Omental fat pad (tissue), 4 donors: ENCODE data around the gene CDC42EP5. TPM values are rescaled to one million over a fixed set of nuclear protein-coding genes. Genes with fewer than 3 reads are reported as not detected.

Experiments used
- ATAC-seq: fragments of 150-250 bp; one replicate; pipeline ENCODE4 v1.9.1; 2016; ENCODE audit warnings: mild to moderate bottlenecking, moderate library complexity; ENCODE audit not compliant: low FRiP score
- DNase-seq: peaks from one replicate; pipeline ENCODE4 v3.0.0-alpha.2; 2019; ENCODE audit warnings: low spot score
- total RNA-seq, 4 donors: library from RNA; depleted of rRNA; stranded (reverse); fragments of >200 nt; gene quantifications; one replicate each; pipeline ENCODE4 v1.1.0, GENCODE V29; 2016
- TF ChIP-seq, protein P1 (sequence below), 3 donors: fragments of 450-650 bp; IDR thresholded peaks; one replicate each; pipeline ENCODE4 v1.5.1; 2016 to 2017; ENCODE audit warnings: antibody characterized with exemption in 3 of 3, mild to moderate bottlenecking in 3 of 3, moderate library complexity in 2 of 3

CDC42EP5 gene
- total RNA-seq, 4 donors from 2014 or later: 12.1 to 24.1 (median 17.4) TPM

DNA sequence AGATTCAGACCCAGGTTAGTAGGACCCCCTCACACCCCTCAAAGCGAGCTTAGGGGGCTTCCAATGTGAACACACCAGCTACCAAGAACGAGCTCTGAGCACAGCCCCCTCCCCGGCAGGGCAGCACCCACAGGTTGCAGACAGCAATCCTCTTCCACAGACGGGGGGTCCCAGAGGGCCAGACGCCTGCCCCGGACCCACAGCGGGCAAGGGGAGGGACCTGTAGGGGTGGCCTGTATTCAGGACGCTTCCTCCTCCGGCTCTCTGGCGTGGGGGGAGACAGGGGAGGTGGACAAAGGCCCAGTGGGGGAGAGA lies 53.1 kb downstream of the CDC42EP5 start:
- no peak for ATAC-seq
- DNase-seq: no peak
- TF ChIP-seq, protein P1, sequence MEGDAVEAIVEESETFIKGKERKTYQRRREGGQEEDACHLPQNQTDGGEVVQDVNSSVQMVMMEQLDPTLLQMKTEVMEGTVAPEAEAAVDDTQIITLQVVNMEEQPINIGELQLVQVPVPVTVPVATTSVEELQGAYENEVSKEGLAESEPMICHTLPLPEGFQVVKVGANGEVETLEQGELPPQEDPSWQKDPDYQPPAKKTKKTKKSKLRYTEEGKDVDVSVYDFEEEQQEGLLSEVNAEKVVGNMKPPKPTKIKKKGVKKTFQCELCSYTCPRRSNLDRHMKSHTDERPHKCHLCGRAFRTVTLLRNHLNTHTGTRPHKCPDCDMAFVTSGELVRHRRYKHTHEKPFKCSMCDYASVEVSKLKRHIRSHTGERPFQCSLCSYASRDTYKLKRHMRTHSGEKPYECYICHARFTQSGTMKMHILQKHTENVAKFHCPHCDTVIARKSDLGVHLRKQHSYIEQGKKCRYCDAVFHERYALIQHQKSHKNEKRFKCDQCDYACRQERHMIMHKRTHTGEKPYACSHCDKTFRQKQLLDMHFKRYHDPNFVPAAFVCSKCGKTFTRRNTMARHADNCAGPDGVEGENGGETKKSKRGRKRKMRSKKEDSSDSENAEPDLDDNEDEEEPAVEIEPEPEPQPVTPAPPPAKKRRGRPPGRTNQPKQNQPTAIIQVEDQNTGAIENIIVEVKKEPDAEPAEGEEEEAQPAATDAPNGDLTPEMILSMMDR (IDR thresholded peaks at IDR 0.05): no peak

DNA sequence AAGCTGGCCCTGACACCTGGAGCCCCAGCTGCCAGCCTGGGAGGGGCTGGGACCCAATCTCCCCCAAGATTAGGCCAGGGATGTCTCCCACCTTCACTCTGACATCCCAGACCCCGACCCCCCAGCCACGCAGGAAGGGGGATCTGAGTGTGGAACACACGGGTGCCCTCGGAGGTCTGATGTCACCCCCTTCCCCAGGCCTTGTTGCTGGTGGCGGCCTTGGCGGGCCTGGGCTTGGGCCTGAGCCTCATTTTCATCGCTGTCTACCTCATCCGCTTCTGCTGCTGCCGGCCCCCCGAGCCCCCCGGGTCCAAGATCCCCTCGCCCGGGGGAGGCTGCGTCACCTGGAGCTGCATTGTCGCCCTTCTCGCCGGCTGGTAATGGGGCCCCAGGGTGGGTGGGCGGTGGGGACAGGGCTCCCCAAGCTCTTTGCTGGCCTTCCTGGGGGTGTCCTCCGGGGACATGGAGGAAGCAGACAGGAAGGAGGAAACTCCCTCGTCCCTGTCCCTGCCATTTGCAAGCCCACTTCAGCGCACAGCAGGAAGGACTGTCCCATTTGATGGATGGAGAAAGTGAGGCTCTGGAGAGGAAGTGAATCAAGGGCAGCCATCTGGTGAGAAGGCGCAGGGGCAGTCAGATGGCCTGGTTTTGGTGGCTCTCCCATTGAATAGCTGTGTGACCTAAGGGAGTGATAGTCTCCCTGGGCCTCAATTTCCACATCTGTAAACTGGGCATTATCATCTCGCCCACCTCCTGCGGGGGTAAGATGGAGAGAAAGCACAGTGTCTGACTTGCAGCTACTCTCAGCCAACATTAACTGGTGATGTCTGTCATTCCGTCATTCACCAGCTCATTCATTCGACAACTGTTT lies 53.9 kb downstream of the CDC42EP5 start:
- DNase-seq (no peak), ATAC-seq (no peak)
- TF ChIP-seq, protein P1 (IDR thresholded peaks at IDR 0.05): no peak

DNA sequence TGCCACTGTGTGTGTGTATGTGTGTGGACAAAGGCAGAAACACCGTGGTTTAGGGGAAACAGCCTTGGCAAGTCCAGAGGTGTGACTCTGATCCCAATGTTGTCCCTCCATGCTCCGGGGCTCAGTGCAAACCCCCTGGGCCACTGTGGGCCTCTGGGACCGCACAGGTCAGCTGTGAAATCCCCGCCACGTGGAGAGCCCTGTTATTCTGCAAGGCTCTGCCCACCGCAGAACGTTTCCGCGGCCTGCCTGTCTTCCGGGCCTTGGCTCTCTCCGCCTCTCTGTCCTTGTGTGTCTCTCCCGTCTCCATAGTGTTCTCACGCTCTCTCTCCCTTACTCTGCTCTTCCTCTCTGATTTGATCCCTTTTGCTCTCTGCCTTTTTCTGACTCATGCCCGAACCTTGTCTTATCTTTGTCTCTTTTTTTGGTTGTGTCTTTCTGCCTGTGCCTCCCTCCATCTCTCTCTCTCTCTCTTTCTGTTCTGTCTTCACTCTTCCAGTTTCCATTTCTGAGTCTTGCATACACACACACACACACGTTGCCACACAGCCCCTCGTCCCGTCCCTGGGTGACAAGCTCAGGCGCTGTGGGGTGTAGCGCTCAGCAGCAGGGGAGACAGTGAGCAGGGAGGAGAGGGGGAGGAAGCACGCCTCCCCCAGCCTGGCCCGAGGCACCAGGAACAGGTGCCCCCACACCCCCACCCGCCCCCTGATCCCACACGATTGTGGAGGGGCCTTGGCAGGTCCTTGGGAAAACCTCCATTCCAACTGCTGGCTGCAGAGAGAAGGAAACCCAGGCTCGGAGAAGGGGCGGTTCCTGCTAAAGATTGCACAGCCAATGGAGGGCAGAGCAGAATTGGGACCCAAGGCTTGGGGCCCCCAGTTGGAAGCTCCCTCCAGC lies 54.8 kb downstream of the CDC42EP5 start:
- ATAC-seq (peak; percentile 24), DNase-seq (no peak)
- TF ChIP-seq, protein P1 (IDR thresholded peaks at IDR 0.05): no peak

DNA sequence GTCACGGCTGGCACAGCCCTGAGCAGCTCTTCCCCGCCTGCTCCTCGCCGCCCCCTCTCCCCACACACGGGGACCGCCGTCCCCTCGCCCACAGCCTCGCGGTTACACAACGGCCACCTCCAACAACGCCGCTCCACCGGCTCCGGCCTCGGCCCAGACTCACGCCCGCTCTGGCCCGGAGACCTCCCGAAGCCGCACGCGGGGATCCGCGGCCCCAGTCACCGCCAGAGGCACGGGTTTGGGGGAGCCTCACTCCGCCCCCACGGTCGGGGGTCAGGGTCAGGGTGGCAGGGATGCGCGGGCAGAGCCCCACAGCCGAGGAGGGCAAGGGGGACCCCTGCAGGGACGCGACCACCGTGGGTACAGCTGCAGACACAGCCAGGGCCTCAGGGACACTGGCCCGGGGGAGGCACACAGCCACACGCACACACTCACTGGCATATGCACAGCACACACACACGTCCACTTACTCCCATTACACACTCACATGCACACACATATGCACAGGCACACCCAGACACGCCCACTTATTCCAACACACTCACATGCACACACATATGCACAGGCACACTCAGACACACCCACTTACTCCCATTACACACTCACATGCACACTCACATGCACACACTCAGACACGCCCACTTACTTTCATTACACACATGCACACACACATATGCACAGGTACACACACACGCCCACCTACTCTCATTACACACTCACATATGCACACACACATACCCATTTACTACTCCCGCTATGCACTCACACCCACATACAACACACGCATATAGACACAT lies 56.2 kb downstream of the CDC42EP5 start:
- ATAC-seq (no peak), DNase-seq (no peak)
- TF ChIP-seq, protein P1 (IDR thresholded peaks at IDR 0.05): no peak

DNA sequence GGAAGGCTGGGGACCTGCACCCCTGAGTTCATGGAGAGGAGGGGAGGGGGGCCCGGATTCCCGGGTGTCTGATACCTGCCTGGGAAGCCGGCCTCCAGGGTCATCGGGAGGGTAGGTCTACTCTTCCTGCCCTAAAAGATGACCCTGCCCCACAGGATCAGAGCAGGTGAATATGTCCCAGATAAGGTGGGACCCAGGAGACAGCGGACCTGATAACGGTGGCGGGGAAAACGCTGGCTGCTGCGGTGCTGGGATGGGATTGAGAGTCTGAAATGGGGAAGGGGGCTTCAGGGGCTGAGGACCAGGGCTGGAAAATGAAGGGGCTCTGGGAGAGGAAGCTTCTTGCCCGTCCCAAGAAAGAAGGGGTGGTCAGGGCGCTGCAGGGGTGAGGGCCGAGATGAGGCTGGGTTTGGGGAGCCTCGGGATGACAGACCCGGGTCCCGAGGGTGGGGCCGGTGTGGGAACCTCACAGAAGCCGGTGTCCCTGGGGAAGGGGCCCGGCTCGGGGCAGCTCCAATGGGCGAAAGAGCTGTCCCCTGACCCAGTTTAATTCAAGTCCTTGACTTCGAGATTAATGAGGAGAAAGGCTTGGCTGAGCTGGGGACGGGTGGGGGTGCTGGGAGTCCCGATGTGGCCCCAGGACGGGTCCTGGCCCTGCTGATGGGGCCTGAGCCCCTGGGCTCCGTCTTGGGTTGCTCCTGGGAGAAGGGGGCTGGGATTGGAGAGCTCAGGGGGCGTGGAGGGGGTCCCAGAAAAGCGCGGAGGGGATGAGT lies 57.0 kb downstream of the CDC42EP5 start:
- TF ChIP-seq, protein P1 (IDR thresholded peaks at IDR 0.05): no peak
- DNase-seq: no peak
- no peak for ATAC-seq
